ENCODE measurements around the gene PTPN6.

PTPN6 gene

GRCh38 chr12:6965026-6965661, 14.0 kb downstream of the PTPN6 start:
- no peak overlapping the region for H3K4me3 ChIP-seq (ENCODE audit: low read depth, low read length)

- no peak overlapping the region for H3K4me3 ChIP-seq (ENCODE audit: low read depth, low read length)
Observed at GRCh38 chr12:6965714-6966113, 14.6 kb downstream of the PTPN6 start.

- H3K4me3 ChIP-seq (ENCODE audit: low read depth, low read length): no peak overlapping the region
Observed at GRCh38 chr12:6966351-6966750, 15.2 kb downstream of the PTPN6 start.

GRCh38 chr12:6967651-6968100, 16.5 kb downstream of the PTPN6 start:
- no peak overlapping the region for H3K4me3 ChIP-seq (ENCODE audit: low read depth, low read length)

- no peak overlapping the region for H3K4me3 ChIP-seq (ENCODE audit: low read depth, low read length)
Observed at GRCh38 chr12:6968426-6968825, 17.3 kb downstream of the PTPN6 start.

- H3K4me3 ChIP-seq (ENCODE audit: low read depth, low read length): peak overlapping the region; percentile 99
Observed at GRCh38 chr12:6970096-6970527, 19.0 kb downstream of the PTPN6 start.

GRCh38 chr12:6974180-6974579, 23.0 kb downstream of the PTPN6 start:
- H3K4me3 ChIP-seq (ENCODE audit: low read depth, low read length): no peak overlapping the region

- no peak overlapping the region for H3K4me3 ChIP-seq (ENCODE audit: low read depth, low read length)
Observed at GRCh38 chr12:6975297-6976032, 24.3 kb downstream of the PTPN6 start.

- no peak overlapping the region for H3K4me3 ChIP-seq (ENCODE audit: low read depth, low read length)
Observed at GRCh38 chr12:6977653-6978052, 26.5 kb downstream of the PTPN6 start.

GRCh38 chr12:6978188-6978587, 27.0 kb downstream of the PTPN6 start:
- no peak overlapping the region for H3K4me3 ChIP-seq (ENCODE audit: low read depth, low read length)

GRCh38 chr12:6978611-6979011, 27.5 kb downstream of the PTPN6 start:
- no peak overlapping the region for H3K4me3 ChIP-seq (ENCODE audit: low read depth, low read length)

- H3K4me3 ChIP-seq (ENCODE audit: low read depth, low read length): no peak overlapping the region
Observed at GRCh38 chr12:6979021-6979420, 27.9 kb downstream of the PTPN6 start.

- H3K4me3 ChIP-seq (ENCODE audit: low read depth, low read length): no peak overlapping the region
Observed at GRCh38 chr12:6979453-6979852, 28.3 kb downstream of the PTPN6 start.

- H3K4me3 ChIP-seq (ENCODE audit: low read depth, low read length): no peak overlapping the region
Observed at GRCh38 chr12:6980075-6980474, 28.9 kb downstream of the PTPN6 start.

GRCh38 chr12:6980740-6981139, 29.6 kb downstream of the PTPN6 start:
- no peak overlapping the region for H3K4me3 ChIP-seq (ENCODE audit: low read depth, low read length)

GRCh38 chr12:6981152-6982052, 30.2 kb downstream of the PTPN6 start:
- no peak overlapping the region for H3K4me3 ChIP-seq (ENCODE audit: low read depth, low read length)

GRCh38 chr12:6982532-6982931, 31.4 kb downstream of the PTPN6 start:
- H3K4me3 ChIP-seq (ENCODE audit: low read depth, low read length): no peak overlapping the region

GRCh38 chr12:6987956-6988553, 36.9 kb downstream of the PTPN6 start:
- no peak overlapping the region for H3K4me3 ChIP-seq (ENCODE audit: low read depth, low read length)

- H3K4me3 ChIP-seq (ENCODE audit: low read depth, low read length): no peak overlapping the region
Observed at GRCh38 chr12:6996040-6996441, 44.9 kb downstream of the PTPN6 start.

- no peak overlapping the region for H3K4me3 ChIP-seq (ENCODE audit: low read depth, low read length)
Observed at GRCh38 chr12:6998715-6999451, 47.7 kb downstream of the PTPN6 start.

Data from iPS-11a (cell line).